OCI-LY3 (cell line): ENCODE results near the gene AKR1C3.

ENCODE experiments used
- EZH2phosphoT487 ChIP-seq: fragments of 200-600 bp; shearing (Covaris generic); IDR thresholded peaks from 2 replicates; pipeline ENCODE4 v1.6.1; 2018; ENCODE audit warnings: antibody characterized with exemption, mixed run types, low read depth
- TF ChIP-seq, protein P1 (sequence below): fragments of 200-600, 300-600 bp; sonication (generic); IDR thresholded peaks from 2 replicates; pipeline ENCODE4 v1.5.1; 2014; ENCODE audit warnings: antibody characterized with exemption, low read length, low read depth

DNA sequence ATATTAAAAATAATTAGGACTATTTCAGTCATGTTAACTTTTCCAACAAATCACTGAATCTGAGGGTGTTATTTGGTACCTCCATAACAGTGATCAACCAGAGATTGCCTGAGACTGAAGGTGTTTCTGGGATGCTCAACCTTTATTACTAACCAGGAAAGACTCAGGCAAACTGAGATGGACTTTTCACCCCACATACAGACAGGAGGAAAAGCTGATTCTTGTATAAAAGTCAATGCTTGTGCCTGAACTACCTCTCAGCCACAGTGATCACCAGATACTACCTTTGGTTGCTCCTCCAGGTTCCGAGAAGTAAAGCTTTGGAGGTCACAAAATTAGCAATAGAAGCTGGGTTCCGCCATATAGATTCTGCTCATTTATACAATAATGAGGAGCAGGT lies 1.9 kb downstream of the AKR1C3 start:
- TF ChIP-seq, protein P1, sequence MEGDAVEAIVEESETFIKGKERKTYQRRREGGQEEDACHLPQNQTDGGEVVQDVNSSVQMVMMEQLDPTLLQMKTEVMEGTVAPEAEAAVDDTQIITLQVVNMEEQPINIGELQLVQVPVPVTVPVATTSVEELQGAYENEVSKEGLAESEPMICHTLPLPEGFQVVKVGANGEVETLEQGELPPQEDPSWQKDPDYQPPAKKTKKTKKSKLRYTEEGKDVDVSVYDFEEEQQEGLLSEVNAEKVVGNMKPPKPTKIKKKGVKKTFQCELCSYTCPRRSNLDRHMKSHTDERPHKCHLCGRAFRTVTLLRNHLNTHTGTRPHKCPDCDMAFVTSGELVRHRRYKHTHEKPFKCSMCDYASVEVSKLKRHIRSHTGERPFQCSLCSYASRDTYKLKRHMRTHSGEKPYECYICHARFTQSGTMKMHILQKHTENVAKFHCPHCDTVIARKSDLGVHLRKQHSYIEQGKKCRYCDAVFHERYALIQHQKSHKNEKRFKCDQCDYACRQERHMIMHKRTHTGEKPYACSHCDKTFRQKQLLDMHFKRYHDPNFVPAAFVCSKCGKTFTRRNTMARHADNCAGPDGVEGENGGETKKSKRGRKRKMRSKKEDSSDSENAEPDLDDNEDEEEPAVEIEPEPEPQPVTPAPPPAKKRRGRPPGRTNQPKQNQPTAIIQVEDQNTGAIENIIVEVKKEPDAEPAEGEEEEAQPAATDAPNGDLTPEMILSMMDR, result no peak
- TF ChIP-seq EZH2phosphoT487, result no peak
